Hindlimb muscle (tissue), 1 donor: Measurements from ENCODE around the gene TCERG1L. TPM values are rescaled to one million over a fixed set of nuclear protein-coding genes. Genes with fewer than 3 reads are reported as not detected.
"Not testable (repeated sequence)": the region's sequence is repeated elsewhere in the genome, so short reads cannot be mapped to it uniquely, and the experiment has no call there.

ENCODE experiments used
- DNase-seq: peaks from one replicate; pipeline ENCODE4 v3.0.0-alpha.2; 2013
- polyA plus RNA-seq: library from polyadenylated mRNA; unstranded; fragments of 120-200 nt; gene quantifications from one replicate; pipeline ENCODE4 v1.2.1, GENCODE V29; 2013; ENCODE audit not compliant: insufficient read length

The TCERG1L gene
- polyA plus RNA-seq, 1 donor = 0.36 TPM

DNA sequence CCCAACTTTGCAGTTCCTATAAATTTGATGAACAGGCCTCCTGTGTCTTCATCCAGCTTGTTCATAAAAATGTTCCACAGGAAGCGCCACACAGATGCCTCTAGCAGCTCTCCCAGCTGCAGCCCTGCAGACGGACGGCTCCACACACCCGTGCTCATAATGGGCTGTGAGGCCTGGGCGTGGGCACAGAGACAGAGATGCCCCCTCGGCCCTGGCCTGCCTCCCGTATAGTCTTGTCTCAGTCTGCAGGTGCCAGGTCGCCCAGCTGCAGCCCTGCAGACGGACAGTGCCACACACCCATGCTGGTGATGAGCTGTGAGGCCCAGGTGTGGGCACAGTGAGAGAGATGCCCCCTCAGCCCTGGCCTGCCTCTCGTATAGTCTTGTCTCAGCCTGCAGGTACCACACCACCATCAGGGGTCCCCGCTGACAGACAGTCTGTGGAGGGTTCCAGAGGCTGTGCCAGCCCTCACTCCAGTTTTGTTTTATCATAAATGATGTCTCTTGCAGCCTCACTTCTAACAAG is 189.9 kb downstream of the TCERG1L start:
- no peak for DNase-seq

- DNase-seq = no peak
Observed at GRCh38 chr10:131119626-131120355, 191.7 kb downstream of the TCERG1L start.

GRCh38 chr10:131117416-131118212 is 193.9 kb downstream of the TCERG1L start:
- DNase-seq = no peak

- DNase-seq = no peak
Observed at GRCh38 chr10:131116991-131117375, 194.5 kb downstream of the TCERG1L start.

DNA sequence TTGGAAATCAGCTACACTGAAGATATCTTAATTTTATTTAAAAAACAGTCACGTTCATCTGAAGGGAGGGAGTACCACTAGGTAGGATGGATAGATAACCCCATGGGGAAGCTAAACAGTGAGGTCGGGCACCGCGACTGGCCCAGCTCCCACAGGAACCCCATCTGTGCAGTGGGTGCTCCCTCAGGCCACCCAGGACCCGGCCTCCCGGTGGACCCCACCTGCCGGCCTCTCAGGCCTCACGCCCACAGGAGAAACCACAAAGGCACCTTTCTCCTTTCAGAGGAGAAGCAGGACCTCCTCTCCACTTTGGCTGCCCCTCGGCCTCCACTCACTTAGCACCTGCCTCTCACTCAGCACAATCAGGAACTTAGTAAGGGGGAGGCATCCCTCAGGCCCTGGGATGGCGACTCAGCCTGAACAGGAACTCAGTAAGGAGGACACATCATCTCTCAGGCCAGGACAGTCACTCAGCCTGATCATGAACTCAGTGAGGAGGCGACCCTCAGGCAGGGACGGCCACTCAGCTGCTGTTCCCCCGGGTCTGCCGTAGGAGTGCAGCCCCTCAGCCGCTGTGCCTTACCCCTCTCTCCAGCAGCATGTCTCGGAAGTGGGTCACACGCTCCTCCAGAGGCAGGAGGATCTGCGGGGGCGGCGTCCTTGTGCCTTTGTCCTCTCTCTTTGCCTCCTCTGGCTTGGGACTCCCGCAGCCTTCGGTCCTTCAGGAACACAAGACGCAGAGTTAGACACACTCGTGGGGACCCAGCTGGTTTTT is 195.1 kb downstream of the TCERG1L start:
- DNase-seq = no peak

GRCh38 chr10:131115801-131116200 is 195.7 kb downstream of the TCERG1L start:
- DNase-seq = no peak

DNA sequence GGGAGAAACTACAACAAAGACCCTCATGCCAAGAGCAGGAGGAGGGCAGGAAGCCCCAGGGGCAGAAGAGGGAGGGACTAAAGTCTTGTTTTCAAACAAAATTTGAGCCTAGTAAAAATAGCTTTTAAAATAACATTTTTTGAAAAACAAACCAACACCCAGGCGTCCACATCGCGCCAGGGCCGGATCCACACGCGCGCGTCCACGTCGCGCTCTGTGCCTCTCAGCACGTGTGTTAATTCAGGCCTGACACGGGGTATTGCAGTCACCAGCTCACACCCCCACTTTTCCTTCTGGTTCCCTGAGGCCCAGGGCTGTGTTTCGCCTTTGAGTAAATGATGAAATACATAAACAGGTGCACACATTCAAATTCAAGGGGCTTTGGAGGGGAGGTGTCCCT is 196.2 kb downstream of the TCERG1L start:
- DNase-seq = no peak

GRCh38 chr10:131114846-131115245 is 196.7 kb downstream of the TCERG1L start:
- DNase-seq = no peak

DNA sequence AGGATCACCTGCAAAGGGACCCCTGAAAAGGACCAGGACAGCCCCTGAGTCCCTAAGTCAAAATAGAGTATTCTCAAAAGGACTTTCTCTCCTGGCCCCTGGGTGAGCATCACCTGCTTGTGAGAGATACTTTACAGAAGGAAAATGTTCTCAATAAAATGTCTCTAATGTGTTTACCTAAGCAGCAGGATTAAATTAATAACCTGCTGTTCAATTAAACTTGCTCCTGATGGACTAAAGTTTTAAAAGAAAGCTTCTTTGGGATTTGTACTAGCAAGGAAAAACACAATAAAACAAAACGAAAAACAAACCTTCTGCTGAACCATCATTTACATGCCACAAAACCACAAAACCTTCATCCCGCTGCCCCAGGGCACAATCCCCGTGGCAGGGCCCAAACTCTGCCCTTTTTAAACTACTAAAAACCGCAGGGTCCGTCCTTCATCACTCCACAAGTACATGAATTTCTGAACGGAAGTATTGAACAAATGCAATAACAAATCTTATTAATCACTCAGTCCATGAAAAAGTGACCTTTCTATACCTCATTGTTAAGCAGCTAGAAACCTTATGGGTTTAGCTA is 197.7 kb downstream of the TCERG1L start:
- DNase-seq = no peak

DNA sequence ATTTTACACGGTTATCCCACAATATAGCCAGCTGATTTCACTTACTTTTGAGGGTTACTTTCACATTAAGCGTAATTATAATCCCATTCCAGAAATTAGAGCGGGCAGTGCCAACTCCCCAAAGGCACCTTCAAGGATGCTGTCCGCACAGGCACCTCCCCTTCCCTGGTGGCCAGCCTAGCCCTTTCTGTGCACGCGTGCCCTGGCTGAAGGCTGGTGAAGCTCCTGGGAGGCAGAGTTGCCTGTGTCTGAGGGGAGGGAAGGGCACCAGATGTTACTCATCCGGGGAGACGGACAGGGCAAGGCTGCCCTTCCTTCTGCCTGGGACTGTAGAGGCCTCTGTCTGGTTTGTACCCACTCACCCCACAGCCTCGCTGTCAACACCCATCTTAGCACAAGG is 198.4 kb downstream of the TCERG1L start:
- no peak for DNase-seq

- DNase-seq = no peak
Observed at GRCh38 chr10:131112691-131113090, 198.8 kb downstream of the TCERG1L start.

GRCh38 chr10:131111471-131112080 is 199.9 kb downstream of the TCERG1L start:
- DNase-seq = no peak

GRCh38 chr10:131111007-131111406 is 200.5 kb downstream of the TCERG1L start:
- DNase-seq = no peak

- no peak for DNase-seq
Observed at GRCh38 chr10:131110241-131110783, 201.2 kb downstream of the TCERG1L start.

- no peak for DNase-seq
Observed at GRCh38 chr10:131109726-131110125, 201.8 kb downstream of the TCERG1L start.

- DNase-seq = no peak
Observed at GRCh38 chr10:131109291-131109690, 202.2 kb downstream of the TCERG1L start.

GRCh38 chr10:131107970-131108369 is 203.6 kb downstream of the TCERG1L start:
- DNase-seq = no peak

DNA sequence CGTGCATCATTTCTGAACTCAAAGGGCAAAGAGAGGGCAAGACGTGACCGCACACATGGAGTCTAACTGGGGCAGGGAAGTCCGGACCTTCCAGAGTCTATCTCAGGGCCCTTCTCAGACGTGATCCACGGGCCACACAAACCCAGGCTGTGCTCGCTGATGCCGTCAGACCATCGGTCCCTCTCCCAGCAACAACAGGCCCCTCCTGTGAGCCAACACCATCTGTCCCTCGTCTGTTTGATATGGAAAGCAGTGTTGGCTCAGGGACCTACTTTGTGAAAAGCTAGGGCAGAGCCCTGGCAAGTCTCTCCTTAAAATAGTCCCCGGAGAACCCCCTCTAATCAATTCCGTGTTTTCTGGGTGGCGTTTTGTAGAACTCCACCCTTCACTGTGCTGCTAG is 208.8 kb downstream of the TCERG1L start:
- no peak for DNase-seq

DNA sequence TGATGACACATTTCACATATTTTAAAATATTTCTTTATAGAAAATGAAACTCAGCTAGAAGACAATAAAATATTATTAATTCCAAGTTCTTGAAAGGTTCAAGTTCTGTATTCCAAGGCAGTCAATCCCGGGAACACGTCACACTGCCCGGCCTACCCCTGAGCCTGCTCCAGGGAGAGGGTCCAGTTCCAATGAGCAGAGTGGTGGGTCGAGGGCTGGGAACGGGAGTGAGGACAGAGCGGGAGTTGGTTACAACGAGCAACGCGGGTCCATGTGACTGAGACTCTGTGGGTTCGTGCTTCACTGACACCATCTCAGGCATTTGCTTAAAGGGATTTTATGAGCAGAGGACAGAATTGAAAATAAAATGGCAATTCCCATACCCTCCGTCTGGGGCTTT is 209.4 kb downstream of the TCERG1L start:
- DNase-seq = no peak

DNA sequence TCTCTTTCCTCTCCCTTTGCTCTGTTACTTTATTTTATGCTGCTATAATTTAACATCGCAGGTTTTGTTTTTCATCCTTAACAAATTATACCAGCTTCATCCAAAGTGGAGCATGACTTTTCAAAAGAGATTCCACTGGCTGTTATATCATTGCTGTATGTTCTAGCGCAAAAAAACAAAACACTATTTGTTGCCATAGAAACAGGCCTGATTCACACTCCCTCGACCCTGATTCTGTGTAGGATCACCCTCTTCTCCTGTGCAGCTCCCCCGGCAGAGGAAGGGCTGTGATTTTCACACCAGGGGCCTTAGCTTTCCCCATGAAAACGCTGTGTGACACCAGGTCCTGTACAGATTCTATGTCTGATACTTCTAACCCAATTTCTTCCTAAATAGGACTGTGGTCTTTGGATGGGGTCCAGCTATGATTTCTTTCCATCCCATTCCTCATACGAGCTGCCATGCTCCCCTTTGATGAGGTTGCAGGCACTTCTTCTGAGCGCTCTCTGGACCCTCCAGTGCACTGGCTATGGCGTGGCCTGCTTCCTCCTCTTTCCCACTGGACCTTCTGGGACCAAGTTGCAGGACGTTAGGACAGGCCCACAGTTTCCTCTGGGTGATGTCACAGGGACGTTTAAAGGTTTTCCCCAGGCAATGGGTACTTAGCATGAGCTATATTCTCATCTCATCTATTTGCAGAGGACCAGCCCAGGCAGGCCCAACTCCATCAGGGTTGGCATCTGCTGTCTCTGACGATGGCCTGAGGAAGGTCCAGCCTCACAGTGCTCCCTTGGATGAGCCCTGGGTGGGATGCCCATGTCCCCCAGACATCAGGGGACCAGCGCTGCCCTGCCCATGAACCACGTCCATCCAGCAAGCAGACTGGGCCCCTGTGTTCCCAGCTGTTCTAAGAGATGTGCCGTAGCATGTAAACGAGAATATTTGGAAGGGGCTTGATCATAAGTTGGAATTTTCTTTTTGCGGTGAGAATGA is 210.8 kb downstream of the TCERG1L start:
- DNase-seq = not testable (repeated sequence)
